HG03097 (cell line): Measurements from ENCODE around the gene TMEM63A.

ENCODE experiments used
- ATAC-seq: cut with Tn5 transposase; IDR thresholded peaks from one replicate; pipeline ENCODE4 v1.9.1; 2021; ENCODE audit not compliant: unreplicated experiment, low FRiP score

Gene TMEM63A

DNA sequence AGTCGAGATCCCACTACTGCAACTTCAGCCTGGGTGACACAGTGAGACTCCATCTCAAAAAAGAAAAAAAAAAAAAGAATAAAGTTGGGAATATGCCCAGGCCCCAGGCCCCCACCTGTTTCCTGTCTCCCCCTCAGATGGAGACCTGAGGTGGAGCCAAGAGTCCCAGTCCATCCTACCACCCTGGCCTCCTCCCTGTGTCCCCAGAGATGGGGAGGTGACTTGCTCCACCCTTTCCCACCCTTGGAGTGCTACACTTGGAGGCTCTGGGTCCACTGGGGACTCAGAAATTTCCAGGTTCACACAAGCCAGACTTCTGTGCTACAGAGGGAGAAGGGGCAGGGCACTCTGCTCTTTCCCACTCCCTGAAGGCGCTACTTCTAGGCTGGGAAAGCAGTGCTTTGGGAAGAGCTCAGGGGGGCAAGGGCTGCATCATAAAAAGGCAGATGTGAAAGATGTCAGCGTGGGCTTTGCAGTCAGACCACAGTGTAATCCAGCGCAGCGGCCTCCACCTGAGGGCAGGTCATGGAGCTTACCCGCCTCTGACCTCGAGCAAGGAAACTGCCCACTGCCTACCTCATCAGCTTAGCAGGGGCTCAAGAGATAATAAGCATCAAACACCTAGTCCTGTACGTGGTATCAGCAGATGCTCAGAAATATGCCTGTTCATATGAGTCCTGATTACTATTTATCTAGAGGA, 13.4 kb downstream of the TMEM63A start:
- ATAC-seq: no peak

DNA sequence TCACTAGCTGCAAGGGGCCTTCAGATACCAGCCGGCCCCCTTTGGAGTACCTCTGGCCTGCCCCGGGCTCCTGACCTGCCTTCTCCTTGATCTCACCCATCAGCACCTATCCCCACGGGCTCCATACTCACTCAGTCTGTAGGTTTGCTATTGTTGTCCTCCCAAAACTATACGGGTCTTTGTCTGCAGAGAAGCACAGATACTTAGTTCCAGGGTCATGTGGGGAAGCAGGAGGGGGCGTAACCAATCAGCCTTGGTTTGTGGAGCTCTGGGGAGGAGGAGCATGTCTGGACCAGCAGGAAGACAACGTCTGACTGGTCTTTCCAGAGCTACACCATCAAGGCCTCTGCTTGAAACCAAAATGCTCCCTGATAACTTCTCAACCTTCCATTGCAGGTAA, 15.2 kb downstream of the TMEM63A start:
- no peak for ATAC-seq

DNA sequence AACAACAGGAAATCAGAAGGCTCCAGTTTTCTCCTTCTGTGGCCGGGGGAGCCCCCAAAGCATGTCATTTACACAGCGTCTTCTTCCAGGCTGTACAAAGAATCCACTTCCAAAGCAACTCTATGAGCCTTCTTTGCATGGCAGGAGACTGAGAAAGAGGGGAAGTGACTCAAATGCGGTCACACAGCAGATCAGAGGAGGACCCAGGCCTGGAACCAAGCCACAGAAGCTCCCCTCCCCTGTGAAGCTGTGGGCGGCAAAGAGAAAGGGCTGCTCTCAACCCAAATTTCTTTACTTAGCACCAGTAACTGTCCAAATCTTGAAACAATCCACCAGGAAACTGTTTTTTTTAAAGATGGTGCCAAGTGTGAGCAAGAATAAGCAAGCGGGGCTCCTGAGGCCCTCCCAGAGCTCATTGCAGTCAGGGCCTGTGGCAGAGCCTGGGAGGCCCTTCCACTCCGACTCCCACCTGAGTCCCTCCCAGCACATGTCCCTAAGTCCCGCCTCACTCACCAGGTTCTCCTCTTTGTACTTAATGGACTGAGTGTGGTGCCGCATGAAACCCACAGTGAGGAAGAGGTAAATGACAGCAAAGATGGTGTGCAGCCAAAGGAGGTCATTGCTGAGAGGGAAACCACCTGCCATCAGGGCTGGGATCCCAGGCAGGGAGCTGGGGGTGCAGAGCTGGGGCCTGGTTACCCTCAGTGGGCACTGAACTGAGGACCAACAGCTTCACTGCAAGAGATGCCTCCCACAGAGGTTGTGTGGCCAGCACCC, 15.9 kb downstream of the TMEM63A start:
- no peak for ATAC-seq

GRCh38 chr1:225865514-225865913, 16.7 kb downstream of the TMEM63A start:
- ATAC-seq: no peak

DNA sequence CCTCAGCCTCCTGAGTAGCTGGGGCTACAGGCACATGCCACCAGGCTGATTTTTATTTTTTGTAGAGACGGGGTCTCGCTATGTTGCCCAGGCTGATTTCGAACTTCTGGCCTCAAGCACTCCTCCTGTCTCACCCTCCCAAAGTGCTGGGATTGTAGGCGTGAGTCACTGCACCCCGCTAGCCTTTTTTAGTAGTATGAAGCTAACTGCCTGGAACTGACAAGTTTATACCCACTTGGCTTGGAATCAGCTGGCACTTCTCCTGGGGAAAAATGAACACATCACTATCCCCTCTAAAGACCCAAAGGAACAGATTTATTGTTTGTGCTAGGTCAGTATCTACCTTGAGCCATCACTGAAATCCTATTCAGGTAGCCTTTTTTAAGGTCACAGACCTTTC, 19.0 kb downstream of the TMEM63A start:
- no peak for ATAC-seq

GRCh38 chr1:225862581-225862950, 19.6 kb downstream of the TMEM63A start:
- ATAC-seq: no peak

- no peak for ATAC-seq
Observed at GRCh38 chr1:225861834-225862580, 20.2 kb downstream of the TMEM63A start.

- ATAC-seq: no peak
Observed at GRCh38 chr1:225860876-225861441, 21.2 kb downstream of the TMEM63A start.

DNA sequence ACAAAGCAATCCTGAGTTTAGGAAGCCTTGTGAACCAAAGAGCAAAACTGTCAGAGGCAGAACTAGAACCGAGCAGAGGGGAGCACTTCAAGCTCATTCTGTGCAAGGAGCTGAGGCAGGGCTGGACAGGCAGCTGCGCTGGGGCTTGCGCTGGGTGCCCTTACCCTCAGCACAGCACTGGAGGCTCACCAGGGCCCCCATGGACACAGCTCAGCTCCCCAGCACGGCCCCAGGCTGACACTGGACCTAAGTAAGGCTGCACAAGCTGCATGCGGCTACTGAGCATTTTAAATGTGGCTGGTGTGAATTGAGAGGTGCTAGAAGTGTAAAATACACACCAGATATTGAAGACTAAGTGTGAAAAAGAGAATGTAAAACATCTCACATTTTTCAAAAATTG, 22.1 kb downstream of the TMEM63A start:
- ATAC-seq: no peak

- no peak for ATAC-seq
Observed at GRCh38 chr1:225859151-225859550, 23.0 kb downstream of the TMEM63A start.

DNA sequence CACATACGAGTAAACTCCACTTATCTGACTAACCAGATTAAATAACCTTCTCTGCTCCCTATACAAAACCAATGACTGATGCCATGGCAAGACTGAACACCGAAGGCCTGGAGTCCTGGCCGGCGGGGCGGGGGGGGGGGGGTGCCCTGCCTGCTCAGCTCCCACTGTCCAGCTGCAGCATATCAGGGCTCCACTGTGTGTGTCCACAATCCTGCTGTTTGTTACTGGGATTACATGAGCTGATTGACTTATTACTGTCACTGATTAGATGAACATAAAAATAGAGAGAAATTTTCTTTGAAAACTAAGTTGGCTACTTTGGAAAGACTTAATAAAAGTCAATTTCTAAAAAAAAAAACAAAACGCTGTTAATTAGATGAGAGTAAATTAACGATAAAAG, 24.9 kb downstream of the TMEM63A start:
- ATAC-seq: no peak

GRCh38 chr1:225855503-225856300, 26.5 kb downstream of the TMEM63A start:
- no peak for ATAC-seq

DNA sequence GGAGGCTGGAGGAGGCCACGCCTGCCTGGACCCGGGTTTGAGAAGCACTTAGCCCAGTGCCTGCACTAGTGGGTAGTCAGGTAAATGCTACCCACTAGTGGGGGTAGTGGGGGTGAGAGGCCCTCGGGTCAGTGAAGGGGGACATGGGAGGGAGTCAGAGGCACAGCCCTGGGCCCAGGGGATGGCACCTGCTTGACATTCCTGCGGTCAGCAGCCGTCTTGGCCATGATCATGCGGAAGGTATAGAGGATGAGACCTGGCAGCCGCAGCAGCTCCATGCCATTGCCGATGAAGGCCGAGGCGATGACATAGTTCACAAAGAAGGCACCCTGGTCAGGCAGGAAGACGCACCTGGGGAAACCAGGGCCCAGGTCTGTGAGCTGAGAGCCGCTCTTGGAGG, 28.7 kb downstream of the TMEM63A start:
- ATAC-seq: no peak

GRCh38 chr1:225852413-225853124, 29.6 kb downstream of the TMEM63A start:
- ATAC-seq: no peak

DNA sequence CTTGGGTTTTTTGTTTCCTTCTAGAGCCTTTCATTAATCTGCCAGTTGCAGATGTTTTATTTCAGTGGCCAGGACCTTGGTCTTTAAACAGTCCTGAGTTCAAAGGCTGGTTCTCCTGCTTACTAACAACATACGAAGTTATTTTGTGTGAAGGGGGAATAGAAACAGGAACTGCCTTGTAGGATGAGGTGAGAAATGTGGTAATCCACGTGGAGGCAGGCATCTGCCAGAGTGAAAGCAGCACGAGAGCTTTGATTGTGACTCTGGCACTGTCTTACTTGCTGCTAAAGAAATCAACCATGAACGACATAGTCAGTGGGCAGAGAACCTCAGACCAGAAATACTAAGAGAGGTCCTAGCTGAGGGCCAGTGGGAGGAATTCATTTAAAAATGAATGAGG, 30.4 kb downstream of the TMEM63A start:
- ATAC-seq: peak; percentile 62

DNA sequence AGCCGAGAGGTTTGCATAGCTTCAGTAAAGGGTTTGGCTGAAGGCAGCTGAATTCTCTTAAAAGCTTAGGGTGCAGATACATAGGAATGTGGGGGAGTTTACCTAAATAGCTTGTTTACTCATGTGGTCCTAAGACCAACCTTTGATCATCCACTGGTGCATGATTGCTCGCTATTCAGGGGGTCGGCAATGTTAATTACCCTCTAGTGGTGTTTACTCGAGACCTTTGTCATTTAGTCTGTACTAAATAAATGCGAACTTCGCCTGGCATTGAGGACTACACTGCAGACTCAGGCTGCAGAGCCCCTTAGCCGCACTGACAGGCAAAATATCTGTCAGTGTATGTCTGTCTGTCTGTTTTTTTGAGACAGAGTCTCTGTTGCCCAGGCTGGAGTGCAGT, 31.8 kb downstream of the TMEM63A start:
- ATAC-seq: no peak

- no peak for ATAC-seq
Observed at GRCh38 chr1:225849925-225850324, 32.3 kb downstream of the TMEM63A start.

GRCh38 chr1:225848030-225848955, 33.9 kb downstream of the TMEM63A start:
- peak; percentile 50 for ATAC-seq

GRCh38 chr1:225847610-225848009, 34.6 kb downstream of the TMEM63A start:
- ATAC-seq: no peak
